PC-3 (cell line): Measurements from ENCODE around the gene TMEM163. TPM values are rescaled to one million over a fixed set of nuclear protein-coding genes. Genes with fewer than 3 reads are reported as not detected.

Source experiments
- ATAC-seq: fragments of 200-7000 bp; cut with Tn5 transposase; 2 replicates; pipeline ENCODE4 v1.9.1; 2020; ENCODE audit warnings: mild to moderate bottlenecking, moderate library complexity
- BruUV-seq: library from RNA; stranded (reverse); fragments of 400-500 nt; replicated peaks from 2 replicates; lab custom pipeline; 2021; lab: Mats Ljungman, UMichigan
- CTCF ChIA-PET: fragments of 300-600 bp; sonication (Branson Sonifier 250); formaldehyde crosslinking; loops from one replicate; lab custom pipeline; 2022; ENCODE audit warnings: antibody characterized with exemption; lab: Charles Lee
- POLR2A ChIA-PET: fragments of 300-600 bp; sonication (Branson Sonifier 250); formaldehyde crosslinking; loops from one replicate; lab custom pipeline; 2022; ENCODE audit warnings: antibody characterized with exemption; ENCODE audit not compliant: unreplicated experiment; lab: Charles Lee
- DNase-seq: peaks from one replicate; pipeline ENCODE4 v3.0.0-alpha.2; 2015
- H2AFZ ChIP-seq: fragments of 300-600 bp; sonication (generic); 2 replicates; pipeline ENCODE4 v1.6.0; 2016; ENCODE audit warnings: antibody characterized with exemption, low read length
- H3F3A ChIP-seq: fragments of 300-600 bp; sonication (generic); one replicate; pipeline ENCODE4 v1.6.0; 2017; ENCODE audit warnings: antibody characterized with exemption, low read length, control low read depth, mild to moderate bottlenecking; ENCODE audit not compliant: unreplicated experiment
- H3K27ac ChIP-seq: fragments of 300-600 bp; sonication (generic); 2 replicates; pipeline ENCODE4 v1.5.1; 2016; ENCODE audit warnings: mild to moderate bottlenecking, low read length
- H3K27me3 ChIP-seq: fragments of 300-600 bp; sonication (generic); 2 replicates; pipeline ENCODE4 v1.6.1; 2016; ENCODE audit warnings: low read length, mixed read lengths
- H3K36me3 ChIP-seq: fragments of 300-600 bp; sonication (generic); 2 replicates; pipeline ENCODE4 v1.6.1; 2016; ENCODE audit warnings: low read depth, mixed run types, low read length, mixed read lengths
- H3K4me1 ChIP-seq: fragments of 300-600 bp; sonication (generic); 2 replicates; pipeline ENCODE4 v1.5.1; 2016; ENCODE audit warnings: low read length; ENCODE audit not compliant: insufficient read depth
- H3K4me2 ChIP-seq: fragments of 300-600 bp; sonication (generic); 2 replicates; pipeline ENCODE4 v1.6.0; 2016; ENCODE audit warnings: low read length
- H3K4me3 ChIP-seq: fragments of 300-600 bp; sonication (generic); 2 replicates; pipeline ENCODE4 v1.5.1; 2016; ENCODE audit warnings: mild to moderate bottlenecking, low read length, mixed read lengths
- H3K79me2 ChIP-seq: fragments of 300-600 bp; sonication (generic); 2 replicates; pipeline ENCODE4 v1.6.1; 2017; ENCODE audit warnings: low read length, mixed read lengths
- H3K9ac ChIP-seq: fragments of 300-600 bp; sonication (generic); 2 replicates; pipeline ENCODE4 v1.6.0; 2016; ENCODE audit warnings: mild to moderate bottlenecking, low read length
- H3K9me2 ChIP-seq: fragments of 300-600 bp; sonication (generic); replicated peaks from 2 replicates; pipeline ENCODE4 v1.6.1; 2016; ENCODE audit warnings: mixed run types, low read length, mixed read lengths
- H3K9me3 ChIP-seq: fragments of 300-600 bp; sonication (generic); 2 replicates; pipeline ENCODE4 v1.6.1; 2016; ENCODE audit warnings: low read length, mixed read lengths
- H4K20me1 ChIP-seq: fragments of 300-600 bp; sonication (generic); 2 replicates; pipeline ENCODE4 v1.6.1; 2016; ENCODE audit warnings: low read length, mixed read lengths
- EZH2 ChIP-seq: fragments of 300-600 bp; sonication (generic); IDR thresholded peaks from one replicate; pipeline ENCODE4 v1.6.1; 2017; ENCODE audit warnings: antibody characterized with exemption, mild to moderate bottlenecking, low read length; ENCODE audit not compliant: unreplicated experiment
- EZH2phosphoT487 ChIP-seq: fragments of 300-600 bp; sonication (generic); IDR thresholded peaks from 2 replicates; pipeline ENCODE4 v1.6.1; 2018; ENCODE audit warnings: mild to moderate bottlenecking, antibody characterized with exemption, low read length, borderline replicate concordance
- intact Hi-C: fragments of 100-400 bp; cut with micrococcal nuclease; formaldehyde crosslinking; loops from 2 replicates; pipeline ENCODE4 v1.9.0; 2023
- total RNA-seq: library from RNA; depleted of rRNA; stranded (reverse); fragments of >200 nt; gene quantifications from 2 replicates; pipeline ENCODE4 v1.2.3, GENCODE V29; 2014
- TF ChIP-seq, protein P1 (sequence below): fragments of 300-600 bp; sonication (generic); conservative IDR thresholded peaks from 2 replicates; pipeline ENCODE4 v1.5.1; 2017; ENCODE audit warnings: antibody characterized with exemption, low read depth, mild to moderate bottlenecking, low read length

TMEM163 gene
- total RNA-seq, 1 experiment from 2014 or later, result 0.47 TPM

DNA sequence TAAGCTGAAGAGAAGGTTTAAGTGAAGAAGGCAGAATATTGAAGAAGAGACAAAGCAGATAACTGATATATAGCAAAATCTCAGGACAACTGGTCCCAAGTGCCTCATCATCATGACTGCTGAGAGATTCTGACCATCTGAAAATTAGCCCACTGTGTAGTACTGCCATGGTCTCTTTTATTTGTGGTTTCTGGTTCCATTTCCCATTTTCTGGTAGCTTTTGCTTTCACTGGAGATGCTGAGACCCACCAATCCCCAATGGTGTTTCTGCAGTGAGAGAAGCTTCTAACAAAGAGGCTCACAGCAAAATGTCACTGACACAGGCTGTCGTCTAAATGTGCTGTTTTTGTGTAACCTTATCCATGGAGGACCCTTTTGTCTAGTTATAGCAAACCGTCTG is 79.5 kb downstream of the TMEM163 start:
- no peaks in the 10 kb centered on the region for H4K20me1 ChIP-seq
- H3K27ac ChIP-seq, result no peak overlapping the region
- H3K79me2 ChIP-seq, result no peaks in the 10 kb centered on the region
- no peak for DNase-seq
- TF ChIP-seq, protein P1, sequence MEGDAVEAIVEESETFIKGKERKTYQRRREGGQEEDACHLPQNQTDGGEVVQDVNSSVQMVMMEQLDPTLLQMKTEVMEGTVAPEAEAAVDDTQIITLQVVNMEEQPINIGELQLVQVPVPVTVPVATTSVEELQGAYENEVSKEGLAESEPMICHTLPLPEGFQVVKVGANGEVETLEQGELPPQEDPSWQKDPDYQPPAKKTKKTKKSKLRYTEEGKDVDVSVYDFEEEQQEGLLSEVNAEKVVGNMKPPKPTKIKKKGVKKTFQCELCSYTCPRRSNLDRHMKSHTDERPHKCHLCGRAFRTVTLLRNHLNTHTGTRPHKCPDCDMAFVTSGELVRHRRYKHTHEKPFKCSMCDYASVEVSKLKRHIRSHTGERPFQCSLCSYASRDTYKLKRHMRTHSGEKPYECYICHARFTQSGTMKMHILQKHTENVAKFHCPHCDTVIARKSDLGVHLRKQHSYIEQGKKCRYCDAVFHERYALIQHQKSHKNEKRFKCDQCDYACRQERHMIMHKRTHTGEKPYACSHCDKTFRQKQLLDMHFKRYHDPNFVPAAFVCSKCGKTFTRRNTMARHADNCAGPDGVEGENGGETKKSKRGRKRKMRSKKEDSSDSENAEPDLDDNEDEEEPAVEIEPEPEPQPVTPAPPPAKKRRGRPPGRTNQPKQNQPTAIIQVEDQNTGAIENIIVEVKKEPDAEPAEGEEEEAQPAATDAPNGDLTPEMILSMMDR, result no peak
- TF ChIP-seq EZH2 (no peak), EZH2phosphoT487 (no peak)
- H3K27me3 ChIP-seq, result peaks cover 14% of the 10 kb centered on the region
- no peak overlapping the region for H2AFZ ChIP-seq
- BruUV-seq, result no TSS peak
- no peaks in the 10 kb centered on the region for H3F3A ChIP-seq
- CTCF ChIA-PET, result no interaction called here
- H3K36me3 ChIP-seq, result no peaks in the 10 kb centered on the region
- intact Hi-C loops, result no loop called here
- no peaks in the 10 kb centered on the region for H3K4me1 ChIP-seq
- POLR2A ChIA-PET, result no interaction called here
- no peaks in the 10 kb centered on the region for H3K9me3 ChIP-seq
- no peak overlapping the region for H3K4me2 ChIP-seq
- no peak for ATAC-seq
- 0 out of 2 replicates have a peak, but pooled peaks cover 3% of the 10 kb centered on the region for H3K9me2 ChIP-seq
- H3K4me3 ChIP-seq, result no peak overlapping the region
- H3K9ac ChIP-seq, result no peak overlapping the region

- ATAC-seq (no peak), DNase-seq (peak; percentile 24)
- no TSS peak for BruUV-seq
- TF ChIP-seq, protein P1, result no peak
- TF ChIP-seq EZH2 (no peak), EZH2phosphoT487 (no peak)
- no peaks in the 10 kb centered on the region for H3K9me3 ChIP-seq
- H2AFZ ChIP-seq, result no peak overlapping the region
- H3K4me3 ChIP-seq, result no peak overlapping the region
- H3F3A ChIP-seq, result no peaks in the 10 kb centered on the region
- peaks cover 14% of the 10 kb centered on the region for H3K27me3 ChIP-seq
- H3K79me2 ChIP-seq, result no peaks in the 10 kb centered on the region
- intact Hi-C loops, result no loop called here
- no peak overlapping the region for H3K9ac ChIP-seq
- H4K20me1 ChIP-seq, result no peaks in the 10 kb centered on the region
- 0 out of 2 replicates have a peak, but pooled peaks cover 3% of the 10 kb centered on the region for H3K9me2 ChIP-seq
- no peaks in the 10 kb centered on the region for H3K36me3 ChIP-seq
- H3K4me1 ChIP-seq, result no peaks in the 10 kb centered on the region
- POLR2A ChIA-PET, result no interaction called here
- CTCF ChIA-PET, result no interaction called here
- H3K27ac ChIP-seq, result no peak overlapping the region
- no peak overlapping the region for H3K4me2 ChIP-seq
Measured at GRCh38 chr2:134636714-134637113, 82.1 kb downstream of the TMEM163 start.

DNA sequence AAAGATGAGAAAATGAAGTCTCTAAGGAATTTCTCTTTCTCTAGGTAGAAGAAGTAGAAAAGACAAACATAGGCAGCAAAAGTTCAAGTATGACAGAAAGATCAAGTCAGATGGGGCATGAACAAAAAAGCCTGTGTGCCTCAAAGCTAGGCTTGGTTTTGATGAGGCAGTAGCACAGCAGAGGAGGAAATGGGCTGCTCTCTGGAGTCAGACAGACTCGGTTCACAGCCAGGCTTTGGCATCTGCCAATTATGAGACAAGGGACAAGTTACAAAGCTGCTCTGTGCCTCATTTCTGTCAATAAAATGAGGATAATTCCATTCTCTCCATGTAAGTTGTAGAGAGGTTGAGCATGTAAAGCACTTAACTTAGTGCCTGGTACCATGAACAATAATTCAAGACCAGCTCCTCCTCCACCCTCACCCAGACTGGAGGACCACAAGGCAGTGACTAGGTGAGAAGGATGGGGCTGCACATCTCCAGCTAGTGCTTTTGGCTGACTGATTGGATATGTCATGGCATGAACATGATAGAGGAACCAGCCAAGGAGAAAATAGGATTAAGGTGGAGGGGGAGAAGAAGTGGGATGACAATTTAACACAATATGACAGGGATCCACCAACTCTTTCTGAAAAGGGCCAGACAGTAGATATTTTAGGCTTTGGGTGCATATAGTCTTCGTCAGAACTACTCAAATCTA is 84.6 kb downstream of the TMEM163 start:
- TF ChIP-seq, protein P1, result no peak
- TF ChIP-seq EZH2, result no peak
- no peak for TF ChIP-seq EZH2phosphoT487
- Histone ChIP-seq H3K4me3 (no peak overlapping the region), H3K9ac (no peak overlapping the region), H3K9me3 (no peaks in the 10 kb centered on the region), H3K36me3 (no peaks in the 10 kb centered on the region), H3K27ac (no peak overlapping the region), H3K4me2 (no peak overlapping the region), H3K9me2 (0 out of 2 replicates have a peak, but pooled peaks cover 3% of the 10 kb centered on the region), H3K27me3 (peaks cover 8% of the 10 kb centered on the region; the same call in 1 of the 2 replicates), H3F3A (no peaks in the 10 kb centered on the region), H2AFZ (no peak overlapping the region), H3K4me1 (no peaks in the 10 kb centered on the region), H4K20me1 (no peaks in the 10 kb centered on the region), H3K79me2 (no peaks in the 10 kb centered on the region)
- POLR2A ChIA-PET, result no interaction called here
- CTCF ChIA-PET, result no interaction called here
- no TSS peak for BruUV-seq
- no peak for ATAC-seq
- DNase-seq, result no peak
- intact Hi-C loops, result no loop called here
